Glutamatergic neuron (in vitro differentiated cells): Measurements from ENCODE around the gene FADS2. TPM values are rescaled to one million over a fixed set of nuclear protein-coding genes. Genes with fewer than 3 reads are reported as not detected.

Experiments used
- DNase-seq: peaks from one replicate; pipeline ENCODE4 v3.0.0; 2022
- H3K27ac Mint-ChIP-seq: one replicate; pipeline ENCODE4 v1.8.0; 2020; ENCODE audit warnings: mild to moderate bottlenecking, mixed read lengths, inconsistent platforms; ENCODE audit not compliant: unreplicated experiment
- H3K27me3 Mint-ChIP-seq: one replicate; pipeline ENCODE4 v1.8.0; 2020; ENCODE audit warnings: mild to moderate bottlenecking, moderate library complexity, mixed read lengths, inconsistent platforms; ENCODE audit not compliant: unreplicated experiment
- H3K36me3 Mint-ChIP-seq: one replicate; pipeline ENCODE4 v1.8.0; 2020; ENCODE audit warnings: mild to moderate bottlenecking, mixed read lengths, inconsistent platforms; ENCODE audit not compliant: unreplicated experiment
- H3K4me1 Mint-ChIP-seq: one replicate; pipeline ENCODE4 v1.8.0; 2020; ENCODE audit warnings: mild to moderate bottlenecking, low read depth, mixed read lengths, inconsistent platforms; ENCODE audit not compliant: unreplicated experiment
- H3K4me3 Mint-ChIP-seq: one replicate; pipeline ENCODE4 v1.8.0; 2020; ENCODE audit warnings: mild to moderate bottlenecking, mixed read lengths, inconsistent platforms; ENCODE audit not compliant: unreplicated experiment
- H3K9me3 Mint-ChIP-seq: one replicate; pipeline ENCODE4 v1.8.0; 2020; ENCODE audit warnings: mild to moderate bottlenecking, moderate library complexity, mixed read lengths, inconsistent platforms; ENCODE audit not compliant: unreplicated experiment
- total RNA-seq: library from RNA; stranded (reverse); fragmentation: NEBNext Ultra II Directional; extraction: Animal tissue kit (Norgen Biotek cat#: 25700); gene quantifications from one replicate; pipeline ENCODE4 v1.2.1, GENCODE V29; 2021; ENCODE audit not compliant: unreplicated experiment
- TF ChIP-seq, protein P1 (sequence below): fragments of 200-600 bp; sonication (generic); IDR thresholded peaks from one replicate; pipeline ENCODE4 v1.5.0; 2021; ENCODE audit not compliant: partially characterized antibody, unreplicated experiment

Gene FADS2
- total RNA-seq, 1 donor from 2014 or later, result 701 TPM

DNA sequence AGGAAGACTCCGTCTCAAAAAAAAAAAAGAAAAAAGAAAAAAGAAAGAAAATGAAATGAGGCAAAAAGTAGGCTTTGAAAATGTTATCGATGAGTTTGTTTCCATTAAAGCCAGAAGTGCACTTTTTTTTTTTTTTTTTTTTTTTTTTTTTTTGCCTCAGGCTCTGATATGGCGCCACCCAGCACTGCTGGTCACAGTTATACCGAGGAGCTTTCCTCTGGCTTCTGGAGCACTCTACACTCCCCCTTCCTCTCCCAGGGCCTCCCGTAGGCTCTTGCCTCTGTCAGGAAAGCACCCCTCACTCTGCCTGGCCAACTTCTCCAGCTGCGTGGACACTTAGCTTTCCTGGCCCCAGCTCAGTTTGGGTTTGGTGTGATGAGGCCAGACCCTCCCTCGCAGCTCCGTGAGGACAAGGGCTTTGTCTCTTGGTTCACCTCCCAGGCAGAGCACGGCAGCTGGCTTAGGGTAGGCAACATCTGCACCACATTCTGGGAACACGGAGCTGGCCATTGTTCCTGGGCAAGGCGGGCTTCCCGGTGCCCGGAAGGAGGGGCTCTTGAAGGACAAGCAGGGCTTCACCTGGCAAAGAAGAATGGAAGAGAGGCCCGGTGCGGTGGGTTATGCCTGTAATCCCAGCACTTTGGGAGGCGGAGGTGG is 16.9 kb downstream of the FADS2 start:
- peaks cover 12% of the 10 kb centered on the region for H3K36me3 Mint-ChIP-seq
- no peak overlapping the region for H3K27ac Mint-ChIP-seq
- H3K9me3 Mint-ChIP-seq, result peaks cover 11% of the 10 kb centered on the region
- DNase-seq, result no peak
- no peak overlapping the region for H3K4me3 Mint-ChIP-seq
- H3K27me3 Mint-ChIP-seq, result peaks cover 2% of the 10 kb centered on the region
- TF ChIP-seq, protein P1, sequence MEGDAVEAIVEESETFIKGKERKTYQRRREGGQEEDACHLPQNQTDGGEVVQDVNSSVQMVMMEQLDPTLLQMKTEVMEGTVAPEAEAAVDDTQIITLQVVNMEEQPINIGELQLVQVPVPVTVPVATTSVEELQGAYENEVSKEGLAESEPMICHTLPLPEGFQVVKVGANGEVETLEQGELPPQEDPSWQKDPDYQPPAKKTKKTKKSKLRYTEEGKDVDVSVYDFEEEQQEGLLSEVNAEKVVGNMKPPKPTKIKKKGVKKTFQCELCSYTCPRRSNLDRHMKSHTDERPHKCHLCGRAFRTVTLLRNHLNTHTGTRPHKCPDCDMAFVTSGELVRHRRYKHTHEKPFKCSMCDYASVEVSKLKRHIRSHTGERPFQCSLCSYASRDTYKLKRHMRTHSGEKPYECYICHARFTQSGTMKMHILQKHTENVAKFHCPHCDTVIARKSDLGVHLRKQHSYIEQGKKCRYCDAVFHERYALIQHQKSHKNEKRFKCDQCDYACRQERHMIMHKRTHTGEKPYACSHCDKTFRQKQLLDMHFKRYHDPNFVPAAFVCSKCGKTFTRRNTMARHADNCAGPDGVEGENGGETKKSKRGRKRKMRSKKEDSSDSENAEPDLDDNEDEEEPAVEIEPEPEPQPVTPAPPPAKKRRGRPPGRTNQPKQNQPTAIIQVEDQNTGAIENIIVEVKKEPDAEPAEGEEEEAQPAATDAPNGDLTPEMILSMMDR, result no peak
- peaks cover 5% of the 10 kb centered on the region for H3K4me1 Mint-ChIP-seq

DNA sequence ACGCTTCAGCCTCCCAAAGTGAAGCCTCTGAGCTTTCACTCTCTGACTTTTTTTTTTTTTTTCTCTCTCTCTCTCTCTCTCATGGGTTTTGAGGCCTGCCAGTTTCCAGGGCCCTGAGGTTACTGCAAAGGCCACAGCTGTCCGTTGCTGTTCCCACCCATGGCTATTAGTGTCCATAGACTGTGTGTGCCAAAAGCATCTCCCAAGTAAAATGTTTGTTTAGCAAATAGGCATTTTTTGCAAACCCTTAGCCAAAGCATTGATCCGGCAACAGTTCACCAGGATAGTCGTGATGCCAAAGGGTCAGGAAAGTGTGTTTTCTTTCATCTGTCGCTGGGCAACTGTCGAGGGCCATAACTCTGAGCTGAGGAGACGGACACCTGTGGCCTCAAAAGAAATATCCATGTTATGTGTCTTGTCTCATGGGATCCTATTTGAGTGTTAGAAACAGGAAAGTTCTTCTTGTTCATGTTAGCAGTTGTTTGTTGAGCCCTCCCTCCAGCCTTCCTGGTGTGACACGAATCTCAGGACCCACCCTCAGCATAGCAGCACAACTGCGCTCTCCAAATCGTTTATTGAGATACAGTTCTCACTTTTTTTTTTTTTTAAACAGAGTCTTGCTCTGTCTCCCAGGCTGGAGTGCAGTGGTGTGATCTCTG is 18.4 kb downstream of the FADS2 start:
- peaks cover 7% of the 10 kb centered on the region for H3K9me3 Mint-ChIP-seq
- no peak for DNase-seq
- TF ChIP-seq, protein P1, result no peak
- H3K27ac Mint-ChIP-seq, result peak overlapping the region; percentile 55
- peaks cover 9% of the 10 kb centered on the region for H3K36me3 Mint-ChIP-seq
- peaks cover 3% of the 10 kb centered on the region for H3K4me1 Mint-ChIP-seq
- peaks cover 2% of the 10 kb centered on the region for H3K27me3 Mint-ChIP-seq
- H3K4me3 Mint-ChIP-seq, result no peak overlapping the region

DNA sequence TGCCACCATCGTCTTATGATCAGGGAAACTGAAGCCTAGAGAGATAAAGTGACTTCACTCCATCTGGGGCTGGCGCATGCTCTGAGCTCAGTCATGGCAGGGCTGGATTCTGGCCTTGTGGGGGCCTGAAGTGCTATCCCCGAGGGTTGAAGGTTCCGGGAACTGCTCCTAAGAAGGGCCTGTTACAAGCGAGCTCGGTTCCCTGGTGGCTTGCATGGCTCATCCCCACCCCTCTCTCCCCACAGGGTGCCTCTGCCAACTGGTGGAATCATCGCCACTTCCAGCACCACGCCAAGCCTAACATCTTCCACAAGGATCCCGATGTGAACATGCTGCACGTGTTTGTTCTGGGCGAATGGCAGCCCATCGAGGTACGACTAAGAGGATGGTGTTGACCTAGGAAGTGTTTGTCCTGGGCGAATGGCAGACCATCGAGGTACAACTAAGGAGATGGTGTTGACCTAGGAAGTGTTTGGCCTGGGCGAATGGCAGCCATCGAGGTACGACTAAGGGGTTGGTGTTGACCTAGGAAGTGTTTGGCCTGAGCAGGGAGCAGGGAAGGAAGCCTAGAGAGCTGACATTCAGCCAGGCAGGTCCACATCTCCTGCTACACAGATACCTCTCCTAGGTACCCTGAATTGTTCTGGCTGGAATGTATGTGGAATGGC is 19.9 kb downstream of the FADS2 start:
- H3K27ac Mint-ChIP-seq, result no peak overlapping the region
- peaks cover 2% of the 10 kb centered on the region for H3K27me3 Mint-ChIP-seq
- no peak for DNase-seq
- peaks cover 9% of the 10 kb centered on the region for H3K36me3 Mint-ChIP-seq
- H3K9me3 Mint-ChIP-seq, result peaks cover 7% of the 10 kb centered on the region
- peaks cover 3% of the 10 kb centered on the region for H3K4me1 Mint-ChIP-seq
- TF ChIP-seq, protein P1, result no peak
- H3K4me3 Mint-ChIP-seq, result no peak overlapping the region

DNA sequence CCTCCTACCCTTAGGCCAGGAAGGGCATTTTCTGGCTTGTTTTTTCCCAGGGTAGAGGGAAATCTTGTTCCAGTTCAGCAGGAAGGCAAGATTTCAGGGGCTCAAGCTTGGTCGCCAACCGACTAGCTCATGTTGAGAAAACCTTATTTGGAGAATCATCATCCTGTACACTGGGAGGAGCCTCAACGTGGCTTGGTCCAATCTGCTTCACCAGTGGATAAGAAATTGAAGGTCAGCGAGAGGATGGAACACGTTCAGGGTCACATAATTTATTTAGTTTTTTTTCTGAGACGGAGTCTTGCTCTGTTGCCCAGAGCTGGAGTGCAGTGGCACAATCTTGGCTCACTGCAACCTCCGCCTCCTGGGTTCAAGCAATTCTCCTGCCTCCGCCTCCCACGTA is 20.5 kb downstream of the FADS2 start:
- TF ChIP-seq, protein P1, result no peak
- H3K9me3 Mint-ChIP-seq, result peaks cover 9% of the 10 kb centered on the region
- H3K4me3 Mint-ChIP-seq, result no peak overlapping the region
- H3K27me3 Mint-ChIP-seq, result peaks cover 2% of the 10 kb centered on the region
- H3K4me1 Mint-ChIP-seq, result peaks cover 3% of the 10 kb centered on the region
- peaks cover 9% of the 10 kb centered on the region for H3K36me3 Mint-ChIP-seq
- no peak overlapping the region for H3K27ac Mint-ChIP-seq
- no peak for DNase-seq

DNA sequence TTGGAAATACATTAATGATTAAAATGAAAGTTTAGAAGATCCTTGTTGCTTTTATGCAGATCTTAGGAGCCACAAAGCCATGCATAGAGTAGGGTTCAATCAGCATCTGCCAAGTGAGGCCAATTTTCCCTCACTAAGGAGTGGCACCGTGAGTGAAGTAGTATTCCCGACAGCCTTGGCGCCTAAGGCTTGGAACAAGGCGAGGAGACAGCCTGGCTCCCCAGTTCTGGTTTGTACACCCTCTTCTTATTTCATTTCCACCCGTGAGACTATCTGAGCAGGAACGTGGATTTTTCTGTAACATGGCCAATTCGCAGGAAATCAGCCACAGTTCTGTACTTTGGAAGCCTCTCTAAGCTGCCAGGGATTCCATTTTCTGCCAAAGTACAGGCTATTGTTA is 22.6 kb downstream of the FADS2 start:
- H3K36me3 Mint-ChIP-seq, result peaks cover 8% of the 10 kb centered on the region
- peaks cover 5% of the 10 kb centered on the region for H3K27me3 Mint-ChIP-seq
- TF ChIP-seq, protein P1, result no peak
- peak overlapping the region; percentile 22 for H3K27ac Mint-ChIP-seq
- H3K4me3 Mint-ChIP-seq, result no peak overlapping the region
- DNase-seq, result no peak
- H3K4me1 Mint-ChIP-seq, result peaks cover 5% of the 10 kb centered on the region
- peaks cover 6% of the 10 kb centered on the region for H3K9me3 Mint-ChIP-seq
